A549 (cell line): ENCODE measurements around the gene OLR1.

Experiments
- CBX8 ChIP-seq: fragments of 200-600 bp; sonication (generic); IDR thresholded peaks from 2 replicates; pipeline ENCODE4 v1.6.1; 2016
- CTCF ChIP-seq: fragments of >200 bp; sonication (Bioruptor Twin); formaldehyde crosslinking; IDR thresholded peaks from 3 replicates; pipeline ENCODE4 v1.5.1; 2016
- EP300 ChIP-seq, 2 experiments: fragments of >200 bp; sonication (Bioruptor Twin); formaldehyde crosslinking; IDR thresholded peaks; 2 replicates in 1 of 2; 3 replicates in 1 of 2; pipeline ENCODE4 v1.6.1; 2016 to 2017
- MAFK ChIP-seq: fragments of 450-650 bp; IDR thresholded peaks from 2 replicates; pipeline ENCODE4 v1.6.1; 2014; ENCODE audit not compliant: partially characterized antibody
- MAX ChIP-seq: IDR thresholded peaks from 2 replicates; pipeline ENCODE4 v1.6.1; 2012
- NPAS2 ChIP-seq: fragments of 250-450 bp; sonication (Bioruptor Pico); IDR thresholded peaks from 2 replicates; pipeline ENCODE4 v1.8.0; 2022; ENCODE audit warnings: mild to moderate bottlenecking, moderate library complexity, borderline replicate concordance
- PHF8 ChIP-seq: fragments of 200-600 bp; sonication (generic); IDR thresholded peaks from 2 replicates; pipeline ENCODE4 v1.6.1; 2016; ENCODE audit warnings: low read depth, mild to moderate bottlenecking, antibody characterized with exemption, moderate library complexity, borderline replicate concordance
- POLR2A ChIP-seq: IDR thresholded peaks from 2 replicates; pipeline ENCODE4 v1.6.1; 2012; ENCODE audit warnings: mild to moderate bottlenecking, low read length
- REST ChIP-seq: fragments of 200-600 bp; sonication (generic); IDR thresholded peaks from 2 replicates; pipeline ENCODE4 v1.6.1; 2016; ENCODE audit warnings: antibody characterized with exemption, mild to moderate bottlenecking, moderate library complexity
- RFX5 ChIP-seq: fragments of 450-650 bp; IDR thresholded peaks from 2 replicates; pipeline ENCODE4 v1.7.1; 2014; ENCODE audit warnings: antibody characterized with exemption, mild to moderate bottlenecking, moderate library complexity

GRCh38 chr12:10159280-10159679 lies 12.7 kb downstream of the OLR1 start:
- no peak for TF ChIP-seq CTCF
- no peak for TF ChIP-seq POLR2A
- TF ChIP-seq MAX, result no peak
- TF ChIP-seq EP300 (IDR thresholded peaks at IDR 0.05), result no peak
- no peak for TF ChIP-seq RFX5
- no peak for TF ChIP-seq NPAS2 (CRISPR knock-in tag)
- TF ChIP-seq MAFK, result no peak
- TF ChIP-seq PHF8, result no peak
- TF ChIP-seq REST, result no peak
- TF ChIP-seq CBX8, result no peak
